GM12878 (cell line): Measurements from ENCODE around the gene ATP5ME.
A peak's percentile ranks its signal among the peaks of the same experiment; 100 is the strongest.

Experiments
- EP300 ChIP-seq, 2 experiments: fragments of 150-350 bp in 1 of 2; IDR thresholded peaks; 2 replicates each; pipeline ENCODE4 v1.6.1; 2011 to 2012; ENCODE audit warnings: low read depth in 2 of 2, low read length in 2 of 2, borderline replicate concordance in 1 of 2, improper control_type of control experiment in 1 of 2, inconsistent platforms in 1 of 2; ENCODE audit not compliant: control insufficient read depth in 1 of 2
- FOXM1 ChIP-seq: IDR thresholded peaks from 2 replicates; pipeline ENCODE4 v1.6.1; 2012; ENCODE audit warnings: low read depth, mild to moderate bottlenecking, inconsistent platforms, low read length, moderate library complexity
- HDAC2 ChIP-seq: fragments of 200-600 bp; sonication (generic); IDR thresholded peaks from 2 replicates; pipeline ENCODE4 v1.6.1; 2017
- PAX8 ChIP-seq: fragments of 450-650 bp; IDR thresholded peaks from 2 replicates; pipeline ENCODE4 v1.6.1; 2017; ENCODE audit warnings: mild to moderate bottlenecking, moderate library complexity
- POLR2A ChIP-seq: IDR thresholded peaks from 2 replicates; pipeline ENCODE4 v1.6.1; 2011; ENCODE audit warnings: low read depth, mild to moderate bottlenecking, low read length
- SIN3A ChIP-seq: IDR thresholded peaks from 2 replicates; pipeline ENCODE4 v1.6.1; 2012; ENCODE audit warnings: low read depth, low read length, improper control_type of control experiment
- SMAD1 ChIP-seq: fragments of 450-650 bp; IDR thresholded peaks from 2 replicates; pipeline ENCODE4 v1.6.1; 2018; ENCODE audit warnings: mild to moderate bottlenecking, low read depth; ENCODE audit not compliant: partially characterized antibody
- YY1 ChIP-seq: IDR thresholded peaks from 2 replicates; pipeline ENCODE4 v1.6.1; 2011; ENCODE audit warnings: low read depth, mild to moderate bottlenecking, low read length
- ZNF217 ChIP-seq: fragments of 450-650 bp; IDR thresholded peaks from 2 replicates; pipeline ENCODE4 v1.6.1; 2017; ENCODE audit warnings: antibody characterized with exemption, mild to moderate bottlenecking
- ZNF24 ChIP-seq: fragments of 450-650 bp; IDR thresholded peaks from 2 replicates; pipeline ENCODE4 v1.6.1; 2017; ENCODE audit warnings: antibody characterized with exemption, mild to moderate bottlenecking
- TF ChIP-seq, protein P1 (sequence below): IDR thresholded peaks from 2 replicates; pipeline ENCODE4 v1.6.1; 2012; ENCODE audit warnings: low read depth, low read length, improper control_type of control experiment
- TF ChIP-seq, protein P2 (sequence below), 3 experiments: IDR thresholded peaks in 2 of 3; conservative IDR thresholded peaks in 1 of 3; 2 replicates each; pipeline ENCODE4 v1.5.1; 2011; ENCODE audit warnings: low read depth in 3 of 3, low read length in 3 of 3, mild to moderate bottlenecking in 3 of 3, control low read depth in 2 of 3, moderate library complexity in 2 of 3, inconsistent platforms in 1 of 3, mixed read lengths in 1 of 3; ENCODE audit not compliant: control insufficient read depth in 2 of 3, insufficient read depth in 1 of 3; ENCODE audit errors: extremely low read depth in 1 of 3

DNA sequence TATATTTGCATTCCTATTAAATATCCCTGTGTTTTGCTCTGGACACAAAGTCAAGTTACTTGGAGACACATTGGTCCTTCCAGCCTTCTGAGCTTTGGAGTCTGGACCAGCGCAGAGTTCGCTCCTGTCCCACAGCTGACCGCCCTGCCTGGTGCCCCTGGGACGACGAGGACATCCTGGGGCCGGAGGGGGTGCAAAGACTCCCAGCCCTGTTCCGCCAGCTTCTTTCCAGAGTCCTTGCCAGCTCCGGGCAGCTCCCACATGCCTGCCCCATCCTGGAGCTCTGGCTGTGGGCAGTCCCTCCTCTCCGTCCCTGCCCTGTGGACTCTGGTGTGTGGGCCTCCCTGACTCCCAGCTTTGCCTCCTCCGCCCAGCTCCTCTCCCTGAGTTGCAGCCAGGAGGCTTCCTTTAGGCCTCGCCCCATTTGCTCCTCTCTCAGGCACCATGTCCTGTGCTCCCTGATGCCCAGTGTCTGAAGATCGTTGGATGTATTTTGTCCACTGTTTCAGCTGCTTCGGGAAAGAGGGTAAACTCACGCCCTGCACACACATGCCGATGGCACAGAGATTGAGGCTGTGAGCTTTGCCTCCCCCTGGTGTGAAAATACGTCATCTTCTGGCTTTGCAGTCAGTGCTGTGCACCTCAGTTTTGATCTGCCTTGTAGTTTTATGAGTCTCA is 26.6 kb upstream of the ATP5ME start:
- TF ChIP-seq FOXM1 = no peak
- TF ChIP-seq SIN3A = no peak
- no peak for TF ChIP-seq SMAD1
- TF ChIP-seq ZNF24 = no peak
- TF ChIP-seq YY1 = no peak
- TF ChIP-seq PAX8 = no peak
- TF ChIP-seq, protein P1, sequence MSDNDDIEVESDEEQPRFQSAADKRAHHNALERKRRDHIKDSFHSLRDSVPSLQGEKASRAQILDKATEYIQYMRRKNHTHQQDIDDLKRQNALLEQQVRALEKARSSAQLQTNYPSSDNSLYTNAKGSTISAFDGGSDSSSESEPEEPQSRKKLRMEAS = no peak
- no peak for TF ChIP-seq ZNF217
- TF ChIP-seq, protein P2, sequence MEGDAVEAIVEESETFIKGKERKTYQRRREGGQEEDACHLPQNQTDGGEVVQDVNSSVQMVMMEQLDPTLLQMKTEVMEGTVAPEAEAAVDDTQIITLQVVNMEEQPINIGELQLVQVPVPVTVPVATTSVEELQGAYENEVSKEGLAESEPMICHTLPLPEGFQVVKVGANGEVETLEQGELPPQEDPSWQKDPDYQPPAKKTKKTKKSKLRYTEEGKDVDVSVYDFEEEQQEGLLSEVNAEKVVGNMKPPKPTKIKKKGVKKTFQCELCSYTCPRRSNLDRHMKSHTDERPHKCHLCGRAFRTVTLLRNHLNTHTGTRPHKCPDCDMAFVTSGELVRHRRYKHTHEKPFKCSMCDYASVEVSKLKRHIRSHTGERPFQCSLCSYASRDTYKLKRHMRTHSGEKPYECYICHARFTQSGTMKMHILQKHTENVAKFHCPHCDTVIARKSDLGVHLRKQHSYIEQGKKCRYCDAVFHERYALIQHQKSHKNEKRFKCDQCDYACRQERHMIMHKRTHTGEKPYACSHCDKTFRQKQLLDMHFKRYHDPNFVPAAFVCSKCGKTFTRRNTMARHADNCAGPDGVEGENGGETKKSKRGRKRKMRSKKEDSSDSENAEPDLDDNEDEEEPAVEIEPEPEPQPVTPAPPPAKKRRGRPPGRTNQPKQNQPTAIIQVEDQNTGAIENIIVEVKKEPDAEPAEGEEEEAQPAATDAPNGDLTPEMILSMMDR (IDR thresholded peaks at IDR 0.05 in 2 of 3, conservative IDR thresholded peaks at IDR 0.05 in 1 of 3; ENCODE audit: control insufficient read depth in 2 of 3, extremely low read depth in 1 of 3, insufficient read depth in 1 of 3, low read depth in 3 of 3, low read length in 3 of 3) = peak in 1 of 3 experiments; percentile 17; a peak in 1 of 6 replicates
- no peak for TF ChIP-seq POLR2A
- TF ChIP-seq HDAC2 = no peak
- TF ChIP-seq EP300 (IDR thresholded peaks at IDR 0.05; ENCODE audit: borderline replicate concordance in 1 of 2, control insufficient read depth in 1 of 2, low read depth in 2 of 2, low read length in 2 of 2) = no peak
